GM12801 (cell line): ENCODE data around the gene SOWAHA.

Source experiments
- TF ChIP-seq, protein P1 (sequence below): IDR thresholded peaks from one replicate; pipeline ENCODE4 v1.5.1; 2011; ENCODE audit warnings: control low read depth; ENCODE audit not compliant: insufficient read length; ENCODE audit errors: extremely low read depth

SOWAHA gene

GRCh38 chr5:132832612-132833011 lies 19.5 kb downstream of the SOWAHA start:
- TF ChIP-seq, protein P1, sequence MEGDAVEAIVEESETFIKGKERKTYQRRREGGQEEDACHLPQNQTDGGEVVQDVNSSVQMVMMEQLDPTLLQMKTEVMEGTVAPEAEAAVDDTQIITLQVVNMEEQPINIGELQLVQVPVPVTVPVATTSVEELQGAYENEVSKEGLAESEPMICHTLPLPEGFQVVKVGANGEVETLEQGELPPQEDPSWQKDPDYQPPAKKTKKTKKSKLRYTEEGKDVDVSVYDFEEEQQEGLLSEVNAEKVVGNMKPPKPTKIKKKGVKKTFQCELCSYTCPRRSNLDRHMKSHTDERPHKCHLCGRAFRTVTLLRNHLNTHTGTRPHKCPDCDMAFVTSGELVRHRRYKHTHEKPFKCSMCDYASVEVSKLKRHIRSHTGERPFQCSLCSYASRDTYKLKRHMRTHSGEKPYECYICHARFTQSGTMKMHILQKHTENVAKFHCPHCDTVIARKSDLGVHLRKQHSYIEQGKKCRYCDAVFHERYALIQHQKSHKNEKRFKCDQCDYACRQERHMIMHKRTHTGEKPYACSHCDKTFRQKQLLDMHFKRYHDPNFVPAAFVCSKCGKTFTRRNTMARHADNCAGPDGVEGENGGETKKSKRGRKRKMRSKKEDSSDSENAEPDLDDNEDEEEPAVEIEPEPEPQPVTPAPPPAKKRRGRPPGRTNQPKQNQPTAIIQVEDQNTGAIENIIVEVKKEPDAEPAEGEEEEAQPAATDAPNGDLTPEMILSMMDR: no peak

GRCh38 chr5:132834057-132834456 lies 21.0 kb downstream of the SOWAHA start:
- TF ChIP-seq, protein P1: no peak

GRCh38 chr5:132836852-132837251 lies 23.8 kb downstream of the SOWAHA start:
- TF ChIP-seq, protein P1: no peak

DNA sequence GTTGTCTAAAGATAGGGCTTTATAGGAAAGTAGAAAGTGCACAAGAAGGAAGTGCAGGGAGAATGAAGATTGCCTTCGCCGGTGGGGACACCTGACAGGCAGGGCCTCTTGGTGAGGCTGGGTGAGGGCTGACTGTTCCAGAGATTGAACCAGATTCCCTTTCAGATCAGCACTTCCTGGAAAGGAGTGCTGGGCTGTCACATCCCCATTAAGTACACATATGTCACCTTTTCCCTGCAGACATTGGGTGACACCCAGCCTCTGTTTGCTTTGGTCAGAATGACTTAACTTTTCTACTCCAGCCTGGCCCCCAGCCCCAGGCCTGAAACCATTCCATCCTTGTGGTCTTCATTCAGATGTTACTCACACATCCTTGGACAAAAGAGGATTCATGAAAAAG lies 24.8 kb downstream of the SOWAHA start:
- TF ChIP-seq, protein P1: no peak

DNA sequence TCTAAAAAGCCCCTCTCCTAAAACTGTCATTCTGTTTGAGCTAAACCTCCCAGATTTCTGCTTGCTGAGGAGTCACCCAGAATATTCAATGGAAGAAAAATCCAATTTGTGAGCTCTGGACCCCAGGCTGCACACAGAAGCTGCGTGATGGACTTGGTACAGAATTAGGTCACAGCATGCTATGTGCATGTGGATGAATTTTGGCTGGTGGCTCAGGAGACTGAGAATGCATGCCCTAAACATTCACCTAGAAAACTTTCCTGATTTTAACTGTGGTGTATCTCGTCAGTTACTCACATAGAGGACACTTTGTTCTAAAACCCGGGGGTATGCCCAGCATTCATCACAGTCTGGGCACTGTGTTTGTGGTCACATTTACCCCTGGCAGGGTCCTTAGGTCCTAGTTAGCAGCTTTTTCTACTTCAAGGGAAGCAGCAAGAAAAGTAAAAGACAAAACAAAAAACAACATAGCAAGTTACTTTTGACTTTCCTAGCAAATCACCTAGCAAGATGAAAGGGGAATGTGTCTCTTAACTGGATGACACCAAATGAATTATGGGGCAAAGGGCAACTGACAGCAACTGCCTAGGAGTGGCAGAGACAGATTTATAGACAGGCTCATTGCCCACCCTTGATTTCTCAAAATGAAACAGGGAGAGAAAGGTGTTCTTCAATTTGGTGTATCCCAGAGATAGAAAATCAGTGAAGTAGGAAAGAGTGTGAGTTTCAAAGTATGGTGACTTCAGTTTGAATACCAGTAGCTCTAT lies 25.6 kb downstream of the SOWAHA start:
- TF ChIP-seq, protein P1: no peak

- TF ChIP-seq, protein P1: no peak
Measured at GRCh38 chr5:132839426-132840301, 26.6 kb downstream of the SOWAHA start.

DNA sequence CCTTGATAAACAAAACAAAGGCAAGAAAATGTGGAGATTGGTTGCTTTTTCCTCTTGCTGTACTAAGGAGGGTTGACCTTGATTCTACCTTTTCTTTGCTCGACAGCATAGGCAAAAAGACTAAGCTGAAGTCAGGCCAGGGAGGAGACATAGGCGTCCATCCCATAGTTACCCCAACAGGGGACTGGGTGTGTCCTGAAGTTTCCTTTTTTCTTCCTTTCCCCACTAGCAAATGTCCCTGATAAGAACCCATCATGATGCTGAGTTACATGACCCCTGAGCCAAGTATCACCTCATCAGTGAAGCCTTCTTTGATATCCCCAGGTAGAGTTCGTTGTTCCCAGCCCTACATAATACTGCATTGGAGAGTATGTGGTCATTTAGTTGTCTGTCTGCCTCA lies 27.2 kb downstream of the SOWAHA start:
- TF ChIP-seq, protein P1: no peak
